CD4-positive, alpha-beta memory T cell (primary cell): ENCODE results near the gene GUCY1A2. TPM values are rescaled to one million over a fixed set of nuclear protein-coding genes. Genes with fewer than 3 reads are reported as not detected.

Source experiments
- CTCF ChIA-PET: fragments of 350-600 bp; sonication (Branson Sonifier 250); formaldehyde crosslinking; loops from one replicate; lab custom pipeline; 2021; ENCODE audit warnings: inconsistent platforms; ENCODE audit not compliant: partially characterized antibody; lab: Charles Lee
- POLR2A ChIA-PET: fragments of 350-600 bp; sonication (Branson Sonifier 250); formaldehyde crosslinking; loops from one replicate; lab custom pipeline; 2021; ENCODE audit not compliant: partially characterized antibody; lab: Charles Lee
- DNase-seq, 5 donors: peaks; one replicate each; pipeline versions ENCODE4 v3.0.0 to v3.0.0-alpha.2; 2020 to 2022; ENCODE audit warnings: mixed read lengths in 1 of 5
- H3K27ac ChIP-seq: one replicate; pipeline ENCODE4 v1.7.0; 2013; ENCODE audit warnings: low read depth, low read length
- H3K27me3 ChIP-seq: 2 replicates; pipeline ENCODE4 v1.7.0; 2013; ENCODE audit warnings: mild to moderate bottlenecking, low read length, moderate library complexity; ENCODE audit not compliant: insufficient read depth
- H3K36me3 ChIP-seq: 2 replicates; pipeline ENCODE4 v1.7.0; 2013; ENCODE audit warnings: mild to moderate bottlenecking, low read length, moderate library complexity; ENCODE audit not compliant: insufficient read depth
- H3K4me1 ChIP-seq: 2 replicates; pipeline ENCODE4 v1.7.0; 2013; ENCODE audit warnings: mild to moderate bottlenecking, low read length, moderate library complexity; ENCODE audit not compliant: insufficient read depth
- H3K4me3 ChIP-seq, 2 donors: one replicate each; pipeline ENCODE4 v1.7.0; 2013; ENCODE audit warnings: low read length in 2 of 2, mild to moderate bottlenecking in 1 of 2
- H3K9me3 ChIP-seq, 2 donors: one replicate each; pipeline ENCODE4 v1.7.0; 2013; ENCODE audit warnings: low read length in 2 of 2, control low read depth in 1 of 2; ENCODE audit not compliant: control insufficient read depth in 1 of 2
- H3K27ac Mint-ChIP-seq, 7 donors: one replicate each; pipeline ENCODE4 v1.8.0; 2020 to 2021; ENCODE audit warnings: mixed read lengths in 7 of 7, mild to moderate bottlenecking in 6 of 7, inconsistent platforms in 3 of 7, moderate library complexity in 3 of 7
- H3K27me3 Mint-ChIP-seq, 2 donors: one replicate each; pipeline ENCODE4 v1.8.0; 2020 to 2021; ENCODE audit warnings: mixed read lengths in 2 of 2
- H3K36me3 Mint-ChIP-seq, 2 donors: one replicate each; pipeline ENCODE4 v1.8.0; 2020 to 2021; ENCODE audit warnings: mixed read lengths in 2 of 2, inconsistent platforms in 1 of 2, mild to moderate bottlenecking in 1 of 2
- H3K4me1 Mint-ChIP-seq, 4 donors: one replicate each; pipeline ENCODE4 v1.8.0; 2020 to 2021; ENCODE audit warnings: mixed read lengths in 4 of 4, mild to moderate bottlenecking in 1 of 4
- H3K4me3 Mint-ChIP-seq, 8 donors: one replicate each; pipeline ENCODE4 v1.8.0; 2020 to 2021; ENCODE audit warnings: mixed read lengths in 8 of 8, mild to moderate bottlenecking in 7 of 8, moderate library complexity in 6 of 8, inconsistent platforms in 3 of 8
- H3K9me3 Mint-ChIP-seq, 8 donors: one replicate each; pipeline ENCODE4 v1.8.0; 2020 to 2021; ENCODE audit warnings: mixed read lengths in 8 of 8, mild to moderate bottlenecking in 5 of 8, inconsistent platforms in 3 of 8, moderate library complexity in 1 of 8
- intact Hi-C: fragments of 100-400 bp; cut with micrococcal nuclease; formaldehyde crosslinking; loops from one replicate; pipeline ENCODE4 v1.15.1; 2023
- polyA plus RNA-seq, 2 donors: library from polyadenylated mRNA; unstranded; fragments of 300-500 nt; fragmentation: Illumina TruSeq; gene quantifications; one replicate each; pipeline ENCODE4 v1.2.3, GENCODE V29; 2021
- total RNA-seq, 2 experiments: library from RNA; stranded (reverse); gene quantifications; one replicate each; pipeline ENCODE4 v1.2.3, GENCODE V29; 2021

Gene GUCY1A2
- total and polyA plus RNA-seq, 4 experiments from 2014 or later = 0.12 TPM; not detected in 3

- H3K4me3 Mint-ChIP-seq = no peak overlapping the region
Observed at GRCh38 chr11:107042748-107043147, 24.5 kb upstream of the GUCY1A2 start.

GRCh38 chr11:107041088-107041444 is 22.8 kb upstream of the GUCY1A2 start:
- intact Hi-C loops = no loop called here
- no peaks in the 10 kb centered on the region for H3K27me3 ChIP-seq
- Mint-ChIP-seq H3K27me3 (no peaks in the 10 kb centered on the region), H3K36me3 (no peaks in the 10 kb centered on the region), H3K4me1 (no peaks in the 10 kb centered on the region), H3K9me3 (peaks cover 0 to 16% (median 7%) of the 10 kb centered on the region in 8 donors), H3K27ac (no peak overlapping the region), H3K4me3 (no peak overlapping the region)
- DNase-seq = no peak
- CTCF ChIA-PET = no interaction called here
- H3K4me1 ChIP-seq = no peaks in the 10 kb centered on the region
- H3K9me3 ChIP-seq = no peaks in the 10 kb centered on the region
- no peaks in the 10 kb centered on the region for H3K36me3 ChIP-seq
- no peak overlapping the region for H3K4me3 ChIP-seq
- POLR2A ChIA-PET = no interaction called here
- no peak overlapping the region for H3K27ac ChIP-seq

More at GRCh38 chr11:107042748-107043147, 24.5 kb upstream of the GUCY1A2 start:
- no peaks in the 10 kb centered on the region for H3K4me1 Mint-ChIP-seq
- no peaks in the 10 kb centered on the region for H3K36me3 Mint-ChIP-seq
- no peak for DNase-seq
- H3K27me3 Mint-ChIP-seq = no peaks in the 10 kb centered on the region
- H3K9me3 Mint-ChIP-seq = peaks cover 0 to 18% (median 8%) of the 10 kb centered on the region in 8 donors
- ChIA-PET CTCF (no interaction called here), POLR2A (no interaction called here)
- intact Hi-C loops = no loop called here
- Histone ChIP-seq H3K27ac (no peak overlapping the region), H3K9me3 (no peaks in the 10 kb centered on the region), H3K36me3 (no peaks in the 10 kb centered on the region), H3K27me3 (no peaks in the 10 kb centered on the region), H3K4me3 (no peak overlapping the region), H3K4me1 (no peaks in the 10 kb centered on the region)
- no peak overlapping the region for H3K27ac Mint-ChIP-seq

GRCh38 chr11:107040433-107041087 is 22.3 kb upstream of the GUCY1A2 start:
- H3K27me3 Mint-ChIP-seq = no peaks in the 10 kb centered on the region
- no peaks in the 10 kb centered on the region for H3K4me1 Mint-ChIP-seq
- Histone ChIP-seq H3K36me3 (no peaks in the 10 kb centered on the region), H3K27ac (no peak overlapping the region), H3K9me3 (no peaks in the 10 kb centered on the region), H3K27me3 (no peaks in the 10 kb centered on the region), H3K4me3 (no peak overlapping the region), H3K4me1 (no peaks in the 10 kb centered on the region)
- no peak overlapping the region for H3K4me3 Mint-ChIP-seq
- H3K27ac Mint-ChIP-seq = no peak overlapping the region
- intact Hi-C loops = no loop called here
- ChIA-PET CTCF (no interaction called here), POLR2A (no interaction called here)
- H3K9me3 Mint-ChIP-seq = peaks cover 0 to 14% (median 7%) of the 10 kb centered on the region in 8 donors
- no peak for DNase-seq
- no peaks in the 10 kb centered on the region for H3K36me3 Mint-ChIP-seq

GRCh38 chr11:107025673-107026072 is 7.4 kb upstream of the GUCY1A2 start:
- Mint-ChIP-seq H3K9me3 (peaks cover 0 to 2% (median 0%) of the 10 kb centered on the region in 8 donors), H3K4me3 (no peak overlapping the region), H3K27me3 (peaks cover 2 to 6% of the 10 kb centered on the region in 2 donors), H3K36me3 (no peaks in the 10 kb centered on the region), H3K27ac (no peak overlapping the region), H3K4me1 (no peaks in the 10 kb centered on the region)
- H3K36me3 ChIP-seq = no peaks in the 10 kb centered on the region
- no peak for DNase-seq
- POLR2A ChIA-PET = no interaction called here
- no peaks in the 10 kb centered on the region for H3K4me1 ChIP-seq
- no peak overlapping the region for H3K27ac ChIP-seq
- H3K9me3 ChIP-seq = no peaks in the 10 kb centered on the region
- no peak overlapping the region for H3K4me3 ChIP-seq
- CTCF ChIA-PET = no interaction called here
- intact Hi-C loops = no loop called here
- H3K27me3 ChIP-seq = no peaks in the 10 kb centered on the region

GRCh38 chr11:107020594-107020993 is 2.3 kb upstream of the GUCY1A2 start:
- H3K9me3 Mint-ChIP-seq = peaks cover 0 to 12% (median 4%) of the 10 kb centered on the region in 8 donors
- POLR2A ChIA-PET = no interaction called here
- Histone ChIP-seq H3K4me1 (no peaks in the 10 kb centered on the region), H3K9me3 (no peaks in the 10 kb centered on the region), H3K27me3 (peaks cover 16% of the 10 kb centered on the region), H3K27ac (no peak overlapping the region), H3K36me3 (no peaks in the 10 kb centered on the region), H3K4me3 (no peak overlapping the region)
- no peak overlapping the region for H3K27ac Mint-ChIP-seq
- intact Hi-C loops = no loop called here
- peaks cover 25 to 28% of the 10 kb centered on the region in 2 donors for H3K27me3 Mint-ChIP-seq
- H3K4me3 Mint-ChIP-seq = no peak overlapping the region
- no peak for DNase-seq
- H3K36me3 Mint-ChIP-seq = no peaks in the 10 kb centered on the region
- peaks cover 5 to 12% (median 7%) of the 10 kb centered on the region in 4 donors for H3K4me1 Mint-ChIP-seq
- CTCF ChIA-PET = no interaction called here

GRCh38 chr11:107018902-107019493 is 722 bp upstream of the GUCY1A2 start:
- Histone ChIP-seq H3K27me3 (peaks cover 16% of the 10 kb centered on the region), H3K4me1 (no peaks in the 10 kb centered on the region), H3K27ac (no peak overlapping the region), H3K4me3 (no peak overlapping the region), H3K9me3 (no peaks in the 10 kb centered on the region), H3K36me3 (no peaks in the 10 kb centered on the region)
- H3K36me3 Mint-ChIP-seq = no peaks in the 10 kb centered on the region
- ChIA-PET CTCF (no interaction called here), POLR2A (no interaction called here)
- H3K4me3 Mint-ChIP-seq = peak overlapping the region in 2 of 8 donors; percentile 9 to 12
- peaks cover 0 to 13% (median 4%) of the 10 kb centered on the region in 8 donors for H3K9me3 Mint-ChIP-seq
- peaks cover 5 to 12% (median 7%) of the 10 kb centered on the region in 4 donors for H3K4me1 Mint-ChIP-seq
- no peak for DNase-seq
- H3K27ac Mint-ChIP-seq = no peak overlapping the region
- intact Hi-C loops = no loop called here
- H3K27me3 Mint-ChIP-seq = peaks cover 26 to 34% of the 10 kb centered on the region in 2 donors

- Mint-ChIP-seq H3K36me3 (no peaks in the 10 kb centered on the region), H3K4me1 (peaks cover 5 to 12% (median 7%) of the 10 kb centered on the region in 4 donors), H3K9me3 (peaks cover 0 to 13% (median 5%) of the 10 kb centered on the region in 8 donors), H3K27ac (no peak overlapping the region), H3K27me3 (peaks cover 26 to 36% of the 10 kb centered on the region in 2 donors), H3K4me3 (peak overlapping the region in 5 of 8 donors; percentile 2 to 70 (median 55))
- Histone ChIP-seq H3K9me3 (no peaks in the 10 kb centered on the region), H3K4me1 (no peaks in the 10 kb centered on the region), H3K4me3 (no peak overlapping the region), H3K36me3 (no peaks in the 10 kb centered on the region), H3K27me3 (peaks cover 16% of the 10 kb centered on the region), H3K27ac (no peak overlapping the region)
- ChIA-PET POLR2A (no interaction called here), CTCF (no interaction called here)
- intact Hi-C loops = no loop called here
- no peak for DNase-seq
Observed at GRCh38 chr11:107017433-107018218, 650 bp downstream of the GUCY1A2 start.
